Thyroid gland (tissue), 4 donors: ENCODE results near the gene UNC80.
A peak's percentile ranks its signal among the peaks of the same experiment; 100 is the strongest.

Source experiments
- CTCF ChIP-seq, 6 experiments: fragments of 200-600 bp in 3 of 6; fragments of 450-650 bp in 3 of 6; sonication (generic) in 3 of 6; IDR thresholded peaks; one replicate each; pipeline ENCODE4 v1.5.1; 2016 to 2019; ENCODE audit warnings: antibody characterized with exemption in 6 of 6, mild to moderate bottlenecking in 2 of 6, inconsistent platforms in 1 of 6, moderate library complexity in 1 of 6
- POLR2A ChIP-seq, 2 donors: fragments of 450-650 bp; IDR thresholded peaks; one replicate each; pipeline ENCODE4 v1.6.1; 2017; ENCODE audit warnings: antibody characterized with exemption in 2 of 2, mild to moderate bottlenecking in 2 of 2, moderate library complexity in 1 of 2

GRCh38 chr2:209977386-209978239 lies 206.0 kb downstream of the UNC80 start:
- peak in 5 of 6 experiments; percentile 32 to 76 (median 59) for TF ChIP-seq CTCF (IDR thresholded peaks at IDR 0.05)
- no peak for TF ChIP-seq POLR2A (IDR thresholded peaks at IDR 0.05)
